DMS114 treated with DMSO at 0.1 percent for 48 hours (cell line): ENCODE results near the gene ARHGAP20.

ENCODE experiments used
- DNase-seq: peaks from one replicate; lab custom pipeline; 2025; ENCODE audit not compliant: unreplicated experiment; lab: John Stamatoyannopoulos, UW

The ARHGAP20 gene

GRCh38 chr11:110711776-110712658, at the start of gene ARHGAP20:
Gene ARHGAP20 (minus strand): TSS chr11:110712437. CDS start chr11:110712231, 206 bp downstream.
- no peak for DNase-seq

- DNase-seq: no peak
Measured at GRCh38 chr11:110761991-110762390, 49.8 kb upstream of the ARHGAP20 start.

- no peak for DNase-seq
Measured at GRCh38 chr11:110761131-110761530, 48.9 kb upstream of the ARHGAP20 start.

- DNase-seq: no peak
Measured at GRCh38 chr11:110759972-110760381, 47.7 kb upstream of the ARHGAP20 start.

- DNase-seq: no peak
Measured at GRCh38 chr11:110757962-110758755, 45.9 kb upstream of the ARHGAP20 start.

- DNase-seq: no peak
Measured at GRCh38 chr11:110757066-110757465, 44.8 kb upstream of the ARHGAP20 start.

- DNase-seq: no peak
Measured at GRCh38 chr11:110755941-110756340, 43.7 kb upstream of the ARHGAP20 start.

GRCh38 chr11:110752890-110753289, 40.7 kb upstream of the ARHGAP20 start:
- DNase-seq: no peak

GRCh38 chr11:110750100-110750499, 37.9 kb upstream of the ARHGAP20 start:
- DNase-seq: no peak

- DNase-seq: no peak
Measured at GRCh38 chr11:110747531-110747930, 35.3 kb upstream of the ARHGAP20 start.

- DNase-seq: no peak
Measured at GRCh38 chr11:110738641-110739040, 26.4 kb upstream of the ARHGAP20 start.

- no peak for DNase-seq
Measured at GRCh38 chr11:110737593-110737992, 25.4 kb upstream of the ARHGAP20 start.

- DNase-seq: no peak
Measured at GRCh38 chr11:110736171-110736553, 23.9 kb upstream of the ARHGAP20 start.

GRCh38 chr11:110735455-110736170, 23.4 kb upstream of the ARHGAP20 start:
- no peak for DNase-seq

GRCh38 chr11:110734790-110735189, 22.6 kb upstream of the ARHGAP20 start:
- DNase-seq: no peak

- no peak for DNase-seq
Measured at GRCh38 chr11:110730773-110731172, 18.5 kb upstream of the ARHGAP20 start.

GRCh38 chr11:110728883-110729282, 16.6 kb upstream of the ARHGAP20 start:
- no peak for DNase-seq

GRCh38 chr11:110728476-110728875, 16.2 kb upstream of the ARHGAP20 start:
- DNase-seq: no peak

- no peak for DNase-seq
Measured at GRCh38 chr11:110724358-110724757, 12.1 kb upstream of the ARHGAP20 start.

- DNase-seq: no peak
Measured at GRCh38 chr11:110720431-110721275, 8.4 kb upstream of the ARHGAP20 start.
